Smooth muscle cell of the pulmonary artery (primary cell): Measurements from ENCODE around the gene LHFPL3. TPM values are rescaled to one million over a fixed set of nuclear protein-coding genes. Genes with fewer than 3 reads are reported as not detected.

Experiments used
- total RNA-seq: library from RNA; depleted of rRNA; stranded (reverse); fragments of >200 nt; gene quantifications from 2 replicates; pipeline ENCODE4 v1.2.3, GENCODE V29; 2014

LHFPL3 gene
- not detected in 2 replicates for total RNA-seq

GRCh38 chr7:104328296-104328969 lies at the start of gene LHFPL3:
Gene LHFPL3, plus strand, starts transcription at chr7:104328603.

Other genes starting within 250 kb of the LHFPL3 start
- 51.7 and 72.7 TPM in 2 replicates for gene ORC5, start 120.6 kb upstream of the LHFPL3 start, total RNA-seq